ENCODE results near the gene HENMT1. TPM values are rescaled to one million over a fixed set of nuclear protein-coding genes. Genes with fewer than 3 reads are reported as not detected.

The HENMT1 gene
- total RNA-seq, 1 donor from 2014 or later, result 5.9 TPM

DNA sequence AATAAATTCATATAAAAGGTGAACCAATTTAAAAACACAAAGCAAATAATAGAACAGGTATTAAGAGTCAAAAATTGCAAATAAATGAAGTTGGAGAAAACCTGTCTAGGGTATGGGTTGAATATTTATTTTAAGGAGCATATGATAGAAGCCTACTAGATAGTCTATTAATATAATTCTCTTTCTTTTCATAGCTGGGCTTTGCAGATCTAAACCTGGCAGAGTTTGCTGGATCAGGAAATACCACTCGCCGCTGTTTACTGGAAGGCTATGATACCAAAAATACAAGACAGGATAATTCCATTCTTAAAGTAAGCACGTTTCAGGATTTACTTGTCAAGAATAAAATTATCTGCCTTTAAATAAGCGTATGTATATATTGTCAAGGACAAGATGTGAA, 48.9 kb downstream of the HENMT1 start:
- no peak overlapping the region for H3K4me3 Mint-ChIP-seq (ENCODE audit: low read depth)
- H3K27me3 Mint-ChIP-seq, result no peaks in the 10 kb centered on the region
- no peak overlapping the region for H3K27ac Mint-ChIP-seq
- TF ChIP-seq, protein P1, sequence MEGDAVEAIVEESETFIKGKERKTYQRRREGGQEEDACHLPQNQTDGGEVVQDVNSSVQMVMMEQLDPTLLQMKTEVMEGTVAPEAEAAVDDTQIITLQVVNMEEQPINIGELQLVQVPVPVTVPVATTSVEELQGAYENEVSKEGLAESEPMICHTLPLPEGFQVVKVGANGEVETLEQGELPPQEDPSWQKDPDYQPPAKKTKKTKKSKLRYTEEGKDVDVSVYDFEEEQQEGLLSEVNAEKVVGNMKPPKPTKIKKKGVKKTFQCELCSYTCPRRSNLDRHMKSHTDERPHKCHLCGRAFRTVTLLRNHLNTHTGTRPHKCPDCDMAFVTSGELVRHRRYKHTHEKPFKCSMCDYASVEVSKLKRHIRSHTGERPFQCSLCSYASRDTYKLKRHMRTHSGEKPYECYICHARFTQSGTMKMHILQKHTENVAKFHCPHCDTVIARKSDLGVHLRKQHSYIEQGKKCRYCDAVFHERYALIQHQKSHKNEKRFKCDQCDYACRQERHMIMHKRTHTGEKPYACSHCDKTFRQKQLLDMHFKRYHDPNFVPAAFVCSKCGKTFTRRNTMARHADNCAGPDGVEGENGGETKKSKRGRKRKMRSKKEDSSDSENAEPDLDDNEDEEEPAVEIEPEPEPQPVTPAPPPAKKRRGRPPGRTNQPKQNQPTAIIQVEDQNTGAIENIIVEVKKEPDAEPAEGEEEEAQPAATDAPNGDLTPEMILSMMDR (IDR thresholded peaks at IDR 0.05; ENCODE audit: unreplicated experiment), result no peak
- H3K4me1 Mint-ChIP-seq (ENCODE audit: low read depth), result no peaks in the 10 kb centered on the region
- no peaks in the 10 kb centered on the region for H3K9me3 Mint-ChIP-seq (ENCODE audit: low read depth)
- H3K36me3 Mint-ChIP-seq (ENCODE audit: insufficient read depth), result peaks cover 3% of the 10 kb centered on the region
- no peak for DNase-seq (ENCODE audit: low spot score, unreplicated experiment)

DNA sequence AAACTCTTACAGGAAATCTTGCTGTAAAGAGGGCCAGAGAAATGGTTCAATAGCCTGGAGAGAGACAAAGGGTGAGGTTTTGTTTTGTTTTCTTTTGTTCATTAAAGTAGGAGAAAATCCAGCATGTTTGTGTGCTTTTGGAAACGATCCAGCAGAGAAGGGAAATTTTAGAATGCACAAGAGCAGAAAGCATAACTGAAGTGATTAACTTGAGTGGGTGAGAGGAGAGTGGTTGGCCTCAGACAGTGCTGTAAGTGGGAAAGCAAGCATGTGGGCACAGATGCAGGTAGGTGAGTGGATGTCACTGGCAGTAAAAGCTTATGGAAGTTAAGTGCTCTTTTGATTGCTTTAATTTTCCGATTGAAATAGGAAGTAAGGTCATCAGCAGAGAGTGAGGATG, 50.8 kb downstream of the HENMT1 start:
- DNase-seq (ENCODE audit: low spot score, unreplicated experiment), result no peak
- Mint-ChIP-seq H3K4me3 (ENCODE audit: low read depth) (no peak overlapping the region), H3K27ac (no peak overlapping the region), H3K4me1 (ENCODE audit: low read depth) (no peaks in the 10 kb centered on the region), H3K27me3 (no peaks in the 10 kb centered on the region), H3K9me3 (ENCODE audit: low read depth) (no peaks in the 10 kb centered on the region), H3K36me3 (ENCODE audit: insufficient read depth) (peaks cover 3% of the 10 kb centered on the region)
- TF ChIP-seq, protein P1 (IDR thresholded peaks at IDR 0.05; ENCODE audit: unreplicated experiment), result no peak

DNA sequence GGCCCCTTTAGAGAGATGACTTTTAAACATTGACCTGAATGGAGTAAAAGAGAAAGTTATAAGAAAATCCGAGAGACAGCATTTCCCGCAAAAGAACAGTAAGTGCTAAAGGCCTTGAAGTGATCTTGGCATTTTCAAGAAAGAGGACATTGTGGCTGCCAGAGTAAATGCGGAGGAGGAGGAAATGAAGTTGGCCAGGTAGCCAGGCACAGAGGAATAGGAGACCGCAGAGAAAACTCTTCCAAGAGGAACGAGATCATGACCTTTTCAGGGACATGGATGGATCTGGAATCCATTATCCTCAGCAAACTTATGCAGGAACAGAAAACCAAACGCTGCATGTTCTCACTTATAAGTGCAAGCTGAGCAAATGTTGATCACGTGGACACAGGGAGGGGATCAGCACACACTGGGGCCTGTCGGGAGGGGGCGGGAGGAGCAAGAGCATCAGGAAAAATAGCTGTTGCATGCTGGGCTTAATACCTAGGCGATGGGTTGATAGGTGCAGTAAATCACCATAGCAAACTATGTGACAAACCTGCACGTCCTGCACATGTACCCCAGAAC, 51.3 kb downstream of the HENMT1 start:
- Mint-ChIP-seq H3K9me3 (ENCODE audit: low read depth) (no peaks in the 10 kb centered on the region), H3K36me3 (ENCODE audit: insufficient read depth) (peaks cover 3% of the 10 kb centered on the region), H3K4me1 (ENCODE audit: low read depth) (no peaks in the 10 kb centered on the region), H3K27me3 (no peaks in the 10 kb centered on the region), H3K27ac (no peak overlapping the region), H3K4me3 (ENCODE audit: low read depth) (no peak overlapping the region)
- TF ChIP-seq, protein P1 (IDR thresholded peaks at IDR 0.05; ENCODE audit: unreplicated experiment), result no peak
- DNase-seq (ENCODE audit: low spot score, unreplicated experiment), result no peak

DNA sequence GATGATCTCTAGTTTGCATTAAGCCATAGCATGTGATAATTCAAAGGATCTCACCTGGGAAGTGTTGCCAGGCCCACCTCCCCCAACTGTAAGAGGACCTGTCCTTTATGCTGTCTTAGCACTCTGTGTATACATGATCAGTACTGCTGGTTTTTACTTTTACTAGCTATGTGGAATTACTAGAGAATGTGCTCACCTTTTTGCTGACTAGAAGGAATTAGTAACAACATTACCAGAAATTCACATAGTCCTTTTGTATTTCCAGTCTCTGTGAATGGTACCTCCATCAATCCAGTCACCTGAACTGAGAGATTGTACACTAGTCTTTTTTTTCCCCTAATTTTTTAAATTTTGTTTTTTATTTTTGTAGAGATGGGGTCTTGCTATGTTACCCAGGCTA, 54.4 kb downstream of the HENMT1 start:
- DNase-seq (ENCODE audit: low spot score, unreplicated experiment), result no peak
- H3K4me3 Mint-ChIP-seq (ENCODE audit: low read depth), result no peak overlapping the region
- no peaks in the 10 kb centered on the region for H3K9me3 Mint-ChIP-seq (ENCODE audit: low read depth)
- H3K4me1 Mint-ChIP-seq (ENCODE audit: low read depth), result no peaks in the 10 kb centered on the region
- H3K27me3 Mint-ChIP-seq, result no peaks in the 10 kb centered on the region
- H3K36me3 Mint-ChIP-seq (ENCODE audit: insufficient read depth), result peaks cover 3% of the 10 kb centered on the region
- TF ChIP-seq, protein P1 (IDR thresholded peaks at IDR 0.05; ENCODE audit: unreplicated experiment), result no peak
- H3K27ac Mint-ChIP-seq, result no peak overlapping the region

DNA sequence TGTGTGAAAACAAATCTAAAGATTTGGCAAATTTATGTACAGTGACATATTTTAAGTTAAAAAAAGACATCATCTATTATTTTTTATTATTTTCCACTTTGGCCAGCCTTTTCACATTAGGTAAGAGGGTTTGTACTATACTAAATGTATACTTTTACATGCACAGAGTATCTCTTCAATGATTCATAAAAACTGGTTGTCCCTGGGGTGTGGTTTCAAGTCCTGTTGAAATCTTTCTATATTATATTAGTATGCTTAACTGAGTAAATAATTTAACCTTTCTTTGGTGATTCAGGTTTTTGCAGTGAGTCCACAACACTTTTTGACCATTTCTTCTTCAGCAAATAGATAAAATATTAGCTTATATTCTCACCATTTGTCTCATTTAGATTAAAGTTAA, 55.3 kb downstream of the HENMT1 start:
- H3K4me1 Mint-ChIP-seq (ENCODE audit: low read depth), result no peaks in the 10 kb centered on the region
- no peak for DNase-seq (ENCODE audit: low spot score, unreplicated experiment)
- H3K27ac Mint-ChIP-seq, result no peak overlapping the region
- TF ChIP-seq, protein P1 (IDR thresholded peaks at IDR 0.05; ENCODE audit: unreplicated experiment), result no peak
- H3K36me3 Mint-ChIP-seq (ENCODE audit: insufficient read depth), result peaks cover 3% of the 10 kb centered on the region
- H3K4me3 Mint-ChIP-seq (ENCODE audit: low read depth), result no peak overlapping the region
- H3K9me3 Mint-ChIP-seq (ENCODE audit: low read depth), result no peaks in the 10 kb centered on the region
- no peaks in the 10 kb centered on the region for H3K27me3 Mint-ChIP-seq
